T-cell (primary cell): ENCODE data around the gene CSN3. TPM values are rescaled to one million over a fixed set of nuclear protein-coding genes. Genes with fewer than 3 reads are reported as not detected.

Experiments
- ATAC-seq, 4 experiments: fragments of 200-7000 bp in 3 of 4; fragments of 150-1000 bp in 1 of 4; cut with Tn5 transposase; replicated peaks in 1 of 4; 1 replicate in 3 of 4; 2 replicates in 1 of 4; pipeline ENCODE4 v1.10.0; 2021; ENCODE audit warnings: moderate library complexity in 3 of 4, mild to moderate bottlenecking in 2 of 4, moderate number of reproducible peaks in 1 of 4
- CTCF ChIA-PET, 2 donors: fragments of 300-600 bp; sonication (Branson Sonifier 250); formaldehyde crosslinking; loops; one replicate each; lab custom pipeline; 2022; ENCODE audit warnings: antibody characterized with exemption in 2 of 2; lab: Charles Lee
- POLR2A ChIA-PET, 2 donors: fragments of 300-600 bp; sonication (Branson Sonifier 250); formaldehyde crosslinking; loops; one replicate each; lab custom pipeline; 2022; ENCODE audit warnings: antibody characterized with exemption in 2 of 2; lab: Charles Lee
- DNase-seq, 35 experiments: peaks; one replicate each; pipeline versions ENCODE4 v3.0.0 to v3.0.0-alpha.2; 2013 to 2023
- H3K27ac ChIP-seq: one replicate; pipeline ENCODE4 v1.5.1; 2013; ENCODE audit warnings: low read length
- H3K27me3 ChIP-seq, 2 experiments: replicated peaks in 1 of 2; 1 replicate in 1 of 2; 2 replicates in 1 of 2; pipeline versions ENCODE4 v1.6.1 to v1.7.0; 2013; ENCODE audit warnings: low read length in 1 of 2, mixed read lengths in 1 of 2; ENCODE audit not compliant: control insufficient read depth in 2 of 2, insufficient read depth in 2 of 2; ENCODE audit errors: extremely low read depth in 1 of 2
- H3K36me3 ChIP-seq, 2 donors: 1 replicate in 1 of 2; 2 replicates in 1 of 2; pipeline versions ENCODE4 v1.6.1 to v1.7.0; 2013; ENCODE audit warnings: low read length in 1 of 2; ENCODE audit not compliant: control insufficient read depth in 2 of 2, insufficient read depth in 1 of 2; ENCODE audit errors: extremely low read depth in 1 of 2
- H3K4me1 ChIP-seq, 2 experiments: 1 replicate in 1 of 2; 2 replicates in 1 of 2; pipeline versions ENCODE4 v1.6.1 to v1.7.0; 2013; ENCODE audit warnings: low read length in 2 of 2, mixed read lengths in 1 of 2; ENCODE audit not compliant: insufficient read depth in 2 of 2, control insufficient read depth in 1 of 2; ENCODE audit errors: extremely low read depth in 1 of 2
- H3K4me3 ChIP-seq, 2 donors: 1 replicate in 1 of 2; 2 replicates in 1 of 2; pipeline versions ENCODE4 v1.5.1 to v1.7.0; 2013; ENCODE audit warnings: mild to moderate bottlenecking in 2 of 2, low read length in 1 of 2, moderate library complexity in 1 of 2; ENCODE audit not compliant: control insufficient read depth in 1 of 2; ENCODE audit errors: extremely low read depth in 1 of 2
- H3K9me3 ChIP-seq: 2 replicates; pipeline ENCODE4 v1.7.0; 2013
- H3K27ac Mint-ChIP-seq, 2 donors: one replicate each; pipeline ENCODE4 v1.8.0; 2020 to 2021; ENCODE audit warnings: mild to moderate bottlenecking in 2 of 2, mixed read lengths in 2 of 2
- H3K27me3 Mint-ChIP-seq, 2 donors: one replicate each; pipeline ENCODE4 v1.8.0; 2021 to 2022; ENCODE audit warnings: mixed read lengths in 2 of 2
- H3K36me3 Mint-ChIP-seq: one replicate; pipeline ENCODE4 v1.8.0; 2021; ENCODE audit warnings: mixed read lengths
- H3K4me1 Mint-ChIP-seq, 3 donors: one replicate each; pipeline ENCODE4 v1.8.0; 2020 to 2022; ENCODE audit warnings: mixed read lengths in 3 of 3, mild to moderate bottlenecking in 1 of 3
- H3K4me3 Mint-ChIP-seq, 3 donors: one replicate each; pipeline ENCODE4 v1.8.0; 2020 to 2022; ENCODE audit warnings: mild to moderate bottlenecking in 3 of 3, mixed read lengths in 3 of 3, moderate library complexity in 3 of 3
- H3K9me3 Mint-ChIP-seq, 3 donors: one replicate each; pipeline ENCODE4 v1.8.0; 2020 to 2022; ENCODE audit warnings: mixed read lengths in 3 of 3
- WGBS: methylation state at CpG from one replicate; pipeline ENCODE4 v1.1.5; 2013; ENCODE audit warnings: missing lambda C conversion rate; ENCODE audit not compliant: insufficient coverage; 5-methylcytosine and 5-hydroxymethylcytosine counted together
- total RNA-seq, 35 experiments: library from RNA in 6 of 35; stranded (reverse) in 6 of 35; fragments of 120-200 nt in 1 of 35; gene quantifications; one replicate each; pipeline versions ENCODE4 v1.2.1 to v1.2.4 and lab custom pipeline; 2013 to 2026

Gene CSN3
- total RNA-seq, 5 donors from 2014 or later (not counting 1 experiment from before 2014, with no cell fraction given), result not detected

GRCh38 chr4:70277121-70277520, 34.7 kb downstream of the CSN3 start:
- POLR2A ChIA-PET, result no interaction called here
- no peaks in the 10 kb centered on the region for H3K4me1 Mint-ChIP-seq

GRCh38 chr4:70280567-70280966, 38.2 kb downstream of the CSN3 start:
- Histone ChIP-seq H3K27me3 (no peaks in the 10 kb centered on the region), H3K4me3 (no peak overlapping the region), H3K4me1 (no peaks in the 10 kb centered on the region), H3K36me3 (no peaks in the 10 kb centered on the region), H3K9me3 (no peaks in the 10 kb centered on the region), H3K27ac (no peak overlapping the region)
- Mint-ChIP-seq H3K9me3 (peaks cover 0 to 3% (median under 1%) of the 10 kb centered on the region in 3 donors), H3K27ac (no peak overlapping the region), H3K27me3 (no peaks in the 10 kb centered on the region), H3K4me1 (no peaks in the 10 kb centered on the region), H3K36me3 (no peaks in the 10 kb centered on the region), H3K4me3 (no peak overlapping the region)
- POLR2A ChIA-PET, result no interaction called here
- ATAC-seq (no peak), DNase-seq (no peak)
- WGBS, result 50% methylated on average over 1 of the region's 1 CpG
- CTCF ChIA-PET, result interaction anchor here in 1 of 2 donors (0.6 kb wide), 1 partner anchor 1295 kb away, joined by 6 read pairs; no protein-coding TSS in a partner anchor

More at GRCh38 chr4:70277121-70277520, 34.7 kb downstream of the CSN3 start:
- no peaks in the 10 kb centered on the region for H3K36me3 ChIP-seq
- peaks cover 0 to 3% (median 0%) of the 10 kb centered on the region in 3 donors for H3K9me3 Mint-ChIP-seq
- no peak overlapping the region for H3K27ac ChIP-seq
- H3K27me3 ChIP-seq, result no peaks in the 10 kb centered on the region
- no peak overlapping the region for H3K4me3 ChIP-seq
- H3K4me1 ChIP-seq, result no peaks in the 10 kb centered on the region
- DNase-seq (no peak), ATAC-seq (no peak)
- H3K36me3 Mint-ChIP-seq, result no peaks in the 10 kb centered on the region
- no peaks in the 10 kb centered on the region for H3K9me3 ChIP-seq
- no CpG with 5 or more reads among the region's 2 CpGs for whole genome bisulfite sequencing
- CTCF ChIA-PET, result no interaction called here
- H3K4me3 Mint-ChIP-seq, result no peak overlapping the region
- H3K27ac Mint-ChIP-seq, result no peak overlapping the region
- H3K27me3 Mint-ChIP-seq, result no peaks in the 10 kb centered on the region

GRCh38 chr4:70288651-70289050, 46.3 kb downstream of the CSN3 start:
- ChIA-PET CTCF (no interaction called here), POLR2A (no interaction called here)
- Mint-ChIP-seq H3K27me3 (no peaks in the 10 kb centered on the region), H3K27ac (no peak overlapping the region), H3K9me3 (peaks cover 4 to 9% (median 9%) of the 10 kb centered on the region in 3 donors), H3K4me1 (no peaks in the 10 kb centered on the region), H3K4me3 (no peak overlapping the region), H3K36me3 (no peaks in the 10 kb centered on the region)
- no peak for DNase-seq
- no peaks in the 10 kb centered on the region for H3K27me3 ChIP-seq
- no peaks in the 10 kb centered on the region for H3K36me3 ChIP-seq
- no peak overlapping the region for H3K27ac ChIP-seq
- H3K9me3 ChIP-seq, result no peaks in the 10 kb centered on the region
- no CpG with 5 or more reads among the region's 1 CpG for WGBS
- no peak overlapping the region for H3K4me3 ChIP-seq
- no peak for ATAC-seq
- H3K4me1 ChIP-seq, result no peaks in the 10 kb centered on the region

- H3K9me3 Mint-ChIP-seq, result peaks cover 0 to 9% (median 4%) of the 10 kb centered on the region in 3 donors
- no peak overlapping the region for H3K4me3 Mint-ChIP-seq
- no peak for ATAC-seq
- no peak for DNase-seq
- H3K27me3 Mint-ChIP-seq, result no peaks in the 10 kb centered on the region
- H3K4me1 Mint-ChIP-seq, result no peaks in the 10 kb centered on the region
- ChIA-PET POLR2A (no interaction called here), CTCF (no interaction called here)
- 86% methylated on average over 1 of the region's 2 CpGs for WGBS
- no peaks in the 10 kb centered on the region for H3K9me3 ChIP-seq
- H3K27ac Mint-ChIP-seq, result no peak overlapping the region
- H3K4me1 ChIP-seq, result no peaks in the 10 kb centered on the region
- no peaks in the 10 kb centered on the region for H3K36me3 Mint-ChIP-seq
- no peak overlapping the region for H3K27ac ChIP-seq
- no peaks in the 10 kb centered on the region for H3K27me3 ChIP-seq
- no peak overlapping the region for H3K4me3 ChIP-seq
- H3K36me3 ChIP-seq, result no peaks in the 10 kb centered on the region
These were observed 48.9 kb downstream of the CSN3 start for GRCh38 chr4:70291341-70291740.

- H3K36me3 ChIP-seq, result no peaks in the 10 kb centered on the region
- H3K4me3 ChIP-seq, result no peak overlapping the region
- no peak overlapping the region for H3K27ac ChIP-seq
- ChIA-PET CTCF (interaction anchor here in 1 of 2 donors (0.9 kb wide), 1 partner anchor 9 kb away, joined by 3 read pairs; no protein-coding TSS in a partner anchor), POLR2A (no interaction called here)
- ATAC-seq (no peak), DNase-seq (no peak)
- no peaks in the 10 kb centered on the region for H3K27me3 Mint-ChIP-seq
- H3K27ac Mint-ChIP-seq, result no peak overlapping the region
- H3K9me3 Mint-ChIP-seq, result peaks cover 0 to 3% (median 0%) of the 10 kb centered on the region in 3 donors
- H3K27me3 ChIP-seq, result no peaks in the 10 kb centered on the region
- H3K4me1 ChIP-seq, result no peaks in the 10 kb centered on the region
- H3K4me1 Mint-ChIP-seq, result no peaks in the 10 kb centered on the region
- no peaks in the 10 kb centered on the region for H3K36me3 Mint-ChIP-seq
- H3K9me3 ChIP-seq, result no peaks in the 10 kb centered on the region
- H3K4me3 Mint-ChIP-seq, result no peak overlapping the region
These were observed 55.2 kb downstream of the CSN3 start for GRCh38 chr4:70297576-70297975.

GRCh38 chr4:70298051-70298450, 55.7 kb downstream of the CSN3 start:
- no peak overlapping the region for H3K4me3 ChIP-seq
- no peak overlapping the region for H3K27ac ChIP-seq
- no peaks in the 10 kb centered on the region for H3K4me1 ChIP-seq
- no peak overlapping the region for H3K27ac Mint-ChIP-seq
- H3K27me3 ChIP-seq, result no peaks in the 10 kb centered on the region
- H3K36me3 Mint-ChIP-seq, result no peaks in the 10 kb centered on the region
- 86% methylated on average over 1 of the region's 1 CpG for WGBS
- H3K9me3 Mint-ChIP-seq, result peaks cover 0 to 3% (median 0%) of the 10 kb centered on the region in 3 donors
- H3K4me3 Mint-ChIP-seq, result no peak overlapping the region
- ATAC-seq (no peak), DNase-seq (no peak)
- no peaks in the 10 kb centered on the region for H3K9me3 ChIP-seq
- ChIA-PET POLR2A (no interaction called here), CTCF (interaction anchor here in 1 of 2 donors (0.9 kb wide), 1 partner anchor 8 kb away, joined by 3 read pairs; no protein-coding TSS in a partner anchor)
- no peaks in the 10 kb centered on the region for H3K27me3 Mint-ChIP-seq
- H3K4me1 Mint-ChIP-seq, result no peaks in the 10 kb centered on the region
- no peaks in the 10 kb centered on the region for H3K36me3 ChIP-seq

GRCh38 chr4:70299643-70300042, 57.2 kb downstream of the CSN3 start:
- POLR2A ChIA-PET, result no interaction called here
- DNase-seq, result no peak
- Mint-ChIP-seq H3K4me3 (no peak overlapping the region), H3K27me3 (no peaks in the 10 kb centered on the region), H3K27ac (no peak overlapping the region), H3K9me3 (peaks cover 0 to 3% (median 0%) of the 10 kb centered on the region in 3 donors), H3K36me3 (no peaks in the 10 kb centered on the region), H3K4me1 (no peaks in the 10 kb centered on the region)
- CTCF ChIA-PET, result no interaction called here
- no peaks in the 10 kb centered on the region for H3K4me1 ChIP-seq
- H3K9me3 ChIP-seq, result no peaks in the 10 kb centered on the region
- 79% methylated on average over 2 of the region's 2 CpGs for WGBS
- no peaks in the 10 kb centered on the region for H3K36me3 ChIP-seq
- no peak overlapping the region for H3K27ac ChIP-seq
- no peak overlapping the region for H3K4me3 ChIP-seq
- peak in 1 of 4 experiments; percentile 9 for ATAC-seq
- no peaks in the 10 kb centered on the region for H3K27me3 ChIP-seq
